Adipose tissue (tissue), 3 donors: ENCODE measurements around the gene PFN2. TPM values are rescaled to one million over a fixed set of nuclear protein-coding genes. Genes with fewer than 3 reads are reported as not detected.
"Not testable (repeated sequence)": the region's sequence is repeated elsewhere in the genome, so short reads cannot be mapped to it uniquely, and the experiment has no call there.

Experiments used
- H3K27ac ChIP-seq: one replicate; pipeline ENCODE4 v1.5.1; 2013; ENCODE audit warnings: low read depth, low read length
- WGBS, 3 donors: extraction: QIAGEN DNeasy Blood & Tissue Kit; methylation state at CpG; one replicate each; pipeline ENCODE4 v1.1.7; 2013; 5-methylcytosine and 5-hydroxymethylcytosine counted together
- polyA plus RNA-seq, 3 donors: library from polyadenylated mRNA; stranded (reverse); fragments of 200-250 nt; gene quantifications; one replicate each; pipeline ENCODE4 v1.2.3, GENCODE V29; 2013
- donor health status: healthy with polysubstance abuse.
- donor health status: Bipolar disorder and iron deficiency.
- donor health status: healthy.

The PFN2 gene
- polyA plus RNA-seq, 3 donors, result 18.9 to 50.5 (median 22.0) TPM

GRCh38 chr3:149969940-149970715, 567 bp downstream of the PFN2 start:
- H3K27ac ChIP-seq, result no peak overlapping the region
- WGBS, 3 donors, result 1% methylated on average over 59 to 73 of the region's 73 CpGs

- no peak overlapping the region for H3K27ac ChIP-seq
- 18 to 44% (median 41%) methylated on average over 15 of the region's 15 CpGs for WGBS, 3 donors
These were observed 1.4 kb downstream of the PFN2 start for GRCh38 chr3:149969110-149969939.

GRCh38 chr3:149968216-149968615, 2.5 kb downstream of the PFN2 start:
- WGBS, 3 donors, result 70 to 93% (median 85%) methylated on average over 8 of the region's 8 CpGs
- no peak overlapping the region for H3K27ac ChIP-seq

- 19 to 30% (median 26%) methylated on average over 9 of the region's 9 CpGs for WGBS, 3 donors
- no peak overlapping the region for H3K27ac ChIP-seq
These were observed 3.5 kb downstream of the PFN2 start for GRCh38 chr3:149967086-149967685.

- H3K27ac ChIP-seq, result no peak overlapping the region
These were observed 5.4 kb downstream of the PFN2 start for GRCh38 chr3:149965278-149965677.

GRCh38 chr3:149964291-149964690, 6.4 kb downstream of the PFN2 start:
- no peak overlapping the region for H3K27ac ChIP-seq

GRCh38 chr3:149963485-149963884, 7.2 kb downstream of the PFN2 start:
- WGBS, 3 donors, result 70 to 97% (median 95%) methylated on average over 2 of the region's 2 CpGs
- H3K27ac ChIP-seq, result no peak overlapping the region

GRCh38 chr3:149959443-149959842, 11.3 kb downstream of the PFN2 start:
- H3K27ac ChIP-seq, result no peak overlapping the region

GRCh38 chr3:149958171-149958796, 12.4 kb downstream of the PFN2 start:
- WGBS, 3 donors, result 87 to 89% (median 89%) methylated on average over 3 of the region's 3 CpGs
- H3K27ac ChIP-seq, result no peak overlapping the region

GRCh38 chr3:149957361-149958125, 13.2 kb downstream of the PFN2 start:
- H3K27ac ChIP-seq, result no peak overlapping the region
- WGBS, 3 donors, result 97 to 98% (median 97%) methylated on average over 3 of the region's 3 CpGs

- H3K27ac ChIP-seq, result no peak overlapping the region
- 88 to 92% (median 91%) methylated on average over 2 of the region's 2 CpGs for WGBS, 3 donors
These were observed 15.2 kb downstream of the PFN2 start for GRCh38 chr3:149955449-149955848.

GRCh38 chr3:149954812-149955211, 15.9 kb downstream of the PFN2 start:
- no peak overlapping the region for H3K27ac ChIP-seq
- WGBS, 3 donors, result 28 to 82% (median 32%) methylated on average over 1 of the region's 1 CpG

GRCh38 chr3:149949181-149949580, 21.5 kb downstream of the PFN2 start:
- 94 to 99% (median 98%) methylated on average over 2 of the region's 2 CpGs for WGBS, 3 donors
- H3K27ac ChIP-seq, result no peak overlapping the region

- H3K27ac ChIP-seq, result no peak overlapping the region
- 88 to 99% (median 90%) methylated on average over 7 of the region's 7 CpGs for WGBS, 3 donors
These were observed 23.5 kb downstream of the PFN2 start for GRCh38 chr3:149947231-149947630.

GRCh38 chr3:149943966-149944365, 26.7 kb downstream of the PFN2 start:
- 97 to 98% (median 97%) methylated on average over 3 of the region's 3 CpGs for WGBS, 3 donors

GRCh38 chr3:149942409-149942808, 28.3 kb downstream of the PFN2 start:
- no peak overlapping the region for H3K27ac ChIP-seq

More at GRCh38 chr3:149943966-149944365, 26.7 kb downstream of the PFN2 start:
- H3K27ac ChIP-seq, result not testable (repeated sequence)

- H3K27ac ChIP-seq, result no peak overlapping the region
- WGBS, 3 donors, result 68 to 91% (median 77%) methylated on average over 1 of the region's 1 CpG
These were observed 28.7 kb downstream of the PFN2 start for GRCh38 chr3:149941946-149942345.

- WGBS, 3 donors, result 94 to 98% (median 95%) methylated on average over 2 of the region's 2 CpGs
- no peak overlapping the region for H3K27ac ChIP-seq
These were observed 29.5 kb downstream of the PFN2 start for GRCh38 chr3:149941186-149941585.
